ENCODE data around the gene POLL.

GRCh38 chr10:101565936-101566332, 22.1 kb downstream of the POLL start:
- no peak for TF ChIP-seq CTCF (conservative IDR thresholded peaks at IDR 0.05 in 1 of 2, IDR thresholded peaks at IDR 0.05 in 1 of 2; ENCODE audit: low read depth in 1 of 2, low read length in 2 of 2)
- TF ChIP-seq EZH2 (IDR thresholded peaks at IDR 0.05; ENCODE audit: low read length, missing control alignments): peak; percentile 64
